Activated T-cell treated with anti-CD3 and anti-CD28 coated beads for 1 hour (primary cell): ENCODE results near the gene CCM2L.

Source experiments
- DNase-seq: peaks from one replicate; pipeline ENCODE4 v3.0.0-alpha.2; 2020; ENCODE audit warnings: low read depth

The CCM2L gene

GRCh38 chr20:31996996-31997395, 13.2 kb upstream of the CCM2L start:
- DNase-seq, result no peak

- no peak for DNase-seq
These were observed 12.0 kb upstream of the CCM2L start for GRCh38 chr20:31998246-31998645.

DNA sequence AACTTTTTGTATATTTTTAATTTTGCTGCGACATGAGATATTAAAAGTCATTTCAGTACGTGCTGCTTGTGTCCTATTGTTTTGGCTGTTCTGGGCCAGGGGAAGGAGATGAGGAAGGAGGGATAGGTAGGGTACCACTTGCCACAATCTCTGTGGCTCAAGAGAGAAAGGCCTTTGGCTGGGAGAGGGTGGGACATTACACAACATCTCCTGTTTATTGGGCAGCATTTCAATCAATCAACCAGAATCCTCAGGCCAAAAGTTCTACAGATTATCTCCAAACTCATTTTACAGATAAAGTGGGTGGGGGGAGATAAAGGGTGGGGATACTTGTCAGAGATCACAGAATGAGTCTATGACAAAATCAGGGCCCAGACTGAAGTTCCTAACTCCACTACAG, 6.9 kb upstream of the CCM2L start:
- no peak for DNase-seq

- DNase-seq, result no peak
These were observed 5.3 kb upstream of the CCM2L start for GRCh38 chr20:32004963-32005362.

GRCh38 chr20:32006053-32006452, 4.2 kb upstream of the CCM2L start:
- no peak for DNase-seq

DNA sequence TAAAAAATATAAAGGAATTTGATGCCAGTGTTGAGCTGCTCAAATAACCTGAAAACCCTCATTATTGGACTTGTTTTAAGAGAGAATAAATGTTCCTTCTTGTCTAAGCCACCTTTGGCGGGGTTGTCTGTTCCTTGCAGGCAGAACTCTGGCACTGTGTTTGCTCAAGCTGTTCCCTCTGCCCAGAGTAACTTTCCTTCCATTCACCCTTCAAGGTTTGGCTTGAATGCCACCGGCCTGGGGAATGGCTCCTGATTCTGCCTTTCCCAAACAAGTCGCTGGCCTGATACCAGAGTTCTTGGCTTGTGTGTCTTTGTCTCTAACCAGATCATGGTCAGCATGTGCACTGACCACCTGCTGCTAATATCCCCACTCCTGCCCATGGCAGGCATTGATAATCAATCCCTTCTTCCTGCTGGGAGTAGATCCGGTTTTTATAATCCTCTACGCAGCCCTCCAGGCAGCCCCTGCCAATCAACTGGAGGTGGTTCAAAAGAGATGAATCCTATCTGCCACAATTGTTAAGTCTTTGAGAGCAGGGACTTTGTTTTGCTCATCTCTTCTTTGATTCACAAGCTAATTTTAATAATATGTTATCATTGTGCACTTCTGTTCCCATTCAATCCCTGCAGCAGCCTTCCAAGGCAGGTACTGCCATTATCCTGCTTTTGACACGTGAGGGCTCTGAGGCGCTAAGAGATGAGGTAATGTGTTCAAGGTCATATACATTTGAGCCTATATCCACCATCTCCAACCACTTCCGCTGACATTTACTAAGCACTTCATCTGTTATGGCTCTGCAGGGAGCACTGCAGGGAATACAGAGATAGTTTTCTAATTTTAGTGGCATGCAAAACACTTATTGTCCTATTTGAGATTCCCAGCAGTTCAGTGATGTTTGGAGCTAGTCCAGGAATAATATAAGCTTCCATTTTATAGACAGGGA, 3.1 kb upstream of the CCM2L start:
- DNase-seq, result no peak

- no peak for DNase-seq
These were observed 2.2 kb upstream of the CCM2L start for GRCh38 chr20:32007787-32008616.

GRCh38 chr20:32009564-32009963, 674 bp upstream of the CCM2L start:
- DNase-seq, result no peak

GRCh38 chr20:32010666-32011065, 428 bp downstream of the CCM2L start:
- DNase-seq, result no peak

- no peak for DNase-seq
These were observed 2.0 kb downstream of the CCM2L start for GRCh38 chr20:32012159-32012688.

DNA sequence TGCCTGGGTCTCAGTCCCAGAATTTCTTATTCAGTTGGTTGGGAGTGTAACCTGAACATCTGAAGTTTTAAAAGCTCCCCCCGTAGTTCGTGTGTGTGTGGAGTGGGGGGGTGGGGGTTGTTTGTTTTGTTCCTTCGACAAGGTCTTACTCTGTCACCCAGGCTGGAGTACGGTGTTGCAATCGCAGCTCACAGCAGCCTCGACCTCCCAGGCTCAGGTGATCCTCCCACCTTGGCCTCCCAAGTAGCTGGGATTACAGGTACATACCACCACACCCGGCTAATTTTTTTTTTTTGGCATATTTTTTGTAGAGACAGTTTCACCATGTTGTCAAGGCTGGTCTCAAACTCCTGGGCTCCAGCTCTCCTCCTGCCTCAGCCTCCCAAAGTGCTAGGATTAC, 3.1 kb downstream of the CCM2L start:
- no peak for DNase-seq

- peak; percentile 47 for DNase-seq
These were observed 7.5 kb downstream of the CCM2L start for GRCh38 chr20:32017711-32018251.

DNA sequence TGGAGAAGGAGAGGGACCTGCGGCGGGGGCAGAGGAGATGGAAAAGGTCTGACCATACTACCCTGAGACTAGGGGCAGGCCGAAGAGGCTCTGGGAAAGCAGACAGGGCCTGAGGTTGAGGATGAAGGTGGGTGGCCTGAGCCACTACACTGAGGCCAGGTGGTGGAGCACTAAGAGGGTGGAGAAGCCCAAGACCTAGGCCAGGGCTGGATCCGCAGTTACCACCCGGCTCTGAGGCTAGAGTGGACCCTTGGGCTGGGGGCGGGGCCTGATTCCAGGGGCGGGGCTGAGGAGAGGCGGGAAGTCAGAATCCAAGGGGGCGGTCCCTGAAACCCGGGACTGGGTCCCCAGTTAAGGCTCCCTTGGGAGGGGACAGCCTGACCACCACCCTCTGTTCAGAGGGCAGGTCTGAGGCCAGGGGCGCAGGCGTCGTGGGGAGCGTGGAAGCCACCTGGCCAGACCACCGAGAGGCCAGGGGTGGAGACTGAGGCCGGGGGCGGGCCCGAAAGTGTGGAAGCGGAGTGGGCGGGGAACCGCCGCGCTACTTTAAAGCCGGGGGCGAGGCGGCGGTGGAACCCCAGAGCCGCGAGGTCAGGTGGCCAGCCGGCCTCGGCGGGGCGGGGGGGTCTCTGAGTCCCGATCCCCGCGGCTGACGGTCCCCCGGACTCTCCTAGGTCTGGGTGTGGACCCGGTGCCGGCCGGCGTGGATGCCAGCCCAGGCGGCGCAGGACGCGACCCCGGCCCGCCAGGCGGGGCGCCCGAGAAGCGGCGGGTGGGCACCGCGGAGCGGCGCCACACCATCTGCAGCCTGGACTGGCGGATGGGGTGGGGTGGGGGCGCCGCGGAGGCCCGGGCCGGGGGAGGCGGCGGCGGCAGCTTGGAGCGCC, 8.3 kb downstream of the CCM2L start:
- peak; percentile 39 for DNase-seq

GRCh38 chr20:32019156-32019510, 8.9 kb downstream of the CCM2L start:
- no peak for DNase-seq

GRCh38 chr20:32019563-32020463, 9.6 kb downstream of the CCM2L start:
- DNase-seq, result no peak

GRCh38 chr20:32021091-32021490, 10.9 kb downstream of the CCM2L start:
- no peak for DNase-seq

DNA sequence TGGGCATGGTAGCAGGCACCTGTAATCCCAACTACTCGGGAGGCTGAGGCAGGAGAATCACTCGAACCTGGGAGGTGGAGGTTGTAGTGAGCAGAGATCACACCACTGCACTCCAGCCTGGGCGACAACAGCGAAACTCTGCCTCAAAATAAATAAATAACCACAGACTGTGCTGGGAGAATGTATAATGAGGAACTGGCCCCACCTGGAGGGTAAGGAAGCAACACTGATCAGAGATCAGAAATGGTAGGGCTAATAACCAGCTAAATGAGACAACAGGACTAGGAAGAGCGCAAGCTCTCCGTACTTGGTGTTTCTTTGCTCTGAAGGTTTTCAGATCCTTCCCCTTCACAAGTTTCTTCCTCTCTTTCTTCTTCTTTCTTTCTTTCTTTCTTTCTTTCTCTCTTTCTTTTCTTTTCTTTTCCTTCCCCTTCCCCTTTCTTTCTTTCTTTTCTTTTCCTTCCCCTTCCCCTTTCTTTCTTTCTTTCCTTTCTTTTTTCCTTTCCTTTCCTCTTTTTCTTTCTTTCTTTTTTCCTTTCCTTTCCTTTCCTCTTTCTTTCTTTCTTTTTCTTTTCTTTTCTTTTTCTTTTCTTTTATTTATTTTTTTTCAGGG, 14.6 kb downstream of the CCM2L start:
- DNase-seq, result no peak

DNA sequence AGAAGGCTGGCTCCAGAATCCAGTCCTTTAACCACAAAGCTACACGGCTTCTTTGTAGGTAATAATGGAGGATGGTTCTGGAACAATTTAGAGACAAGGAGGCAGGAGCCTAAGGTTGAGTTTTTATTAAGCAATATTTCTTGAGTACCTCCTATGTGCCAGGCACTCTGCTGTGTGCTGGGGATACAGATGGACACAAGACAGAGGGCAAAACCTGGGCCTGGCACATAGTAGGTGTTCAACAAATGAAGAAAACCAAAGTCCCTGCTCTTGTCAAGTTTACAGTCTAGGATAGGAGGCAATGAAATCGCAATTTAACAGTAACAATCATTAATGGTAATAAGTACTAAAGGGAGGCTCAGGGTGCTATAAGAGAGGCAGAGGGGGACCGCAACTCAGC, 17.4 kb downstream of the CCM2L start:
- DNase-seq, result no peak

DNA sequence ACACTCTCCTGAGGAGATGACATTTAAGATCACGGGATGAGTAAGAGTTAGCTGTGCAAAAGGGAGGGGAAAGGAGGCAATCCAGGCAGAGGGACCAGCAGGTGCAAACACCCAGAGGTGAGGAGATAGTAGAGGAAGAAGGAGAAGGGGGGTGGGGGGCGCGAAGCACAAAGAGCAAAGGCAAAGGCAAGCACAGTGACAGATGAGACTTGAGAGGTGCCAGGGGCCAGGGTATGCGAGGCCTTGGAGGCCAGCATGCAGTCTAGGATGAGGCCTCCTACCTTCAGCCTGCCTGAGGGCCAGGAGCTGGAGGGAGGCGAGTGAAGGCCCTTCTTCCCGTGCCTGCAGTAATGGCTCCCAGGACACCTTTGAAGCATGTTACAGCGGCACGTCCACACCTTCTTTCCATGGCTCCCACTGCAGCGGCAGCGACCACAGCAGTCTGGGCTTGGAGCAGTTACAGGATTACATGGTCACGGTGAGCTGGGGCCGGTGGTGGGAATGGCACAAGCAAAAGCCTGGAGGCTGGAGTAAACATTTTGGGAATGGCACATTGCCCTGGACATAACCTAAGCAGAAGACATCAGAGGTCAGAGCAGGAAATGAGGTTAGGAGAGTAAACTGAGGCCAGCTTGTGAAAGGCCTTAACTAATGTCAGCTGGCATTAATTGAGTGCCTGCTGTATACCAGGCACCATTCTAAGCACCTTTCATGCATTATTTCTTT, 18.6 kb downstream of the CCM2L start:
- no peak for DNase-seq
